Measurements from ENCODE around the gene XG. TPM values are rescaled to one million over a fixed set of nuclear protein-coding genes. Genes with fewer than 3 reads are reported as not detected.

Gene XG
- total RNA-seq, 1 experiment from 2014 or later = not detected

DNA sequence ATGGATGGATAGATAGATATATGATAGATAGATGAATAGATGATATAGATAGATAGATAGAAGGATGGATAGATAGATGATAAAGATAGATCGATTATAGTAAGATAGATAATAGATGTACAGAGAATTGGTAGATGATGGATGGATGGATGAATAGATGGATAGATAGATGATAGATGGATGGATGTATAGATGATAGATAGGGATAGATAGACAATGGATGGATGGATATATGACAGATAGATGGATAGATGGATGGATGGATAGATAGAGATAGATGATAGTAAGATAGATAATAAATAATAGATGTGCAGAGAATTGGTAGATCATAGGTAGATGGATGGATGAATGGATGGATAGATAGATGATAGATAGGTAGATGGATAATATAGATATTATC, 89.1 kb downstream of the XG start:
- H3K27ac ChIP-seq = no peak overlapping the region
- TF ChIP-seq EZH2 (IDR thresholded peaks at IDR 0.05; ENCODE audit: low read depth) = no peak
- TF ChIP-seq, protein P1, sequence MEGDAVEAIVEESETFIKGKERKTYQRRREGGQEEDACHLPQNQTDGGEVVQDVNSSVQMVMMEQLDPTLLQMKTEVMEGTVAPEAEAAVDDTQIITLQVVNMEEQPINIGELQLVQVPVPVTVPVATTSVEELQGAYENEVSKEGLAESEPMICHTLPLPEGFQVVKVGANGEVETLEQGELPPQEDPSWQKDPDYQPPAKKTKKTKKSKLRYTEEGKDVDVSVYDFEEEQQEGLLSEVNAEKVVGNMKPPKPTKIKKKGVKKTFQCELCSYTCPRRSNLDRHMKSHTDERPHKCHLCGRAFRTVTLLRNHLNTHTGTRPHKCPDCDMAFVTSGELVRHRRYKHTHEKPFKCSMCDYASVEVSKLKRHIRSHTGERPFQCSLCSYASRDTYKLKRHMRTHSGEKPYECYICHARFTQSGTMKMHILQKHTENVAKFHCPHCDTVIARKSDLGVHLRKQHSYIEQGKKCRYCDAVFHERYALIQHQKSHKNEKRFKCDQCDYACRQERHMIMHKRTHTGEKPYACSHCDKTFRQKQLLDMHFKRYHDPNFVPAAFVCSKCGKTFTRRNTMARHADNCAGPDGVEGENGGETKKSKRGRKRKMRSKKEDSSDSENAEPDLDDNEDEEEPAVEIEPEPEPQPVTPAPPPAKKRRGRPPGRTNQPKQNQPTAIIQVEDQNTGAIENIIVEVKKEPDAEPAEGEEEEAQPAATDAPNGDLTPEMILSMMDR (conservative IDR thresholded peaks at IDR 0.05) = no peak
- H3K4me3 ChIP-seq = no peak overlapping the region
- H3K4me1 ChIP-seq (replicated peaks; ENCODE audit: insufficient read depth) = no peaks in the 10 kb centered on the region
- H3K79me2 ChIP-seq (ENCODE audit: low read depth) = no peaks in the 10 kb centered on the region
- no TSS peak for BruUV-seq (replicated peaks)
- H3K9me2 ChIP-seq (ENCODE audit: insufficient read depth) = no peaks in the 10 kb centered on the region
- no peaks in the 10 kb centered on the region for H4K20me1 ChIP-seq (ENCODE audit: insufficient read depth)
- peaks cover 5% of the 10 kb centered on the region; the same call in 1 of the 2 replicates for H3K27me3 ChIP-seq (ENCODE audit: insufficient read depth, low read depth)
- H3K9me3 ChIP-seq (ENCODE audit: insufficient read depth, low read depth) = no peaks in the 10 kb centered on the region; the same call in 1 of the 2 replicates
- CTCF ChIA-PET = no interaction called here
- H3F3A ChIP-seq (ENCODE audit: insufficient read depth, low read depth) = no peaks in the 10 kb centered on the region
- intact Hi-C loops (cut with micrococcal nuclease; ENCODE audit: unreplicated experiment) = no loop called here
- no peaks in the 10 kb centered on the region for H3K36me3 ChIP-seq (ENCODE audit: low read depth)
- POLR2A ChIA-PET (ENCODE audit: unreplicated experiment) = no interaction called here
- no peak for DNase-seq
- H2AFZ ChIP-seq = no peak overlapping the region
- no peak overlapping the region for H3K4me2 ChIP-seq

DNA sequence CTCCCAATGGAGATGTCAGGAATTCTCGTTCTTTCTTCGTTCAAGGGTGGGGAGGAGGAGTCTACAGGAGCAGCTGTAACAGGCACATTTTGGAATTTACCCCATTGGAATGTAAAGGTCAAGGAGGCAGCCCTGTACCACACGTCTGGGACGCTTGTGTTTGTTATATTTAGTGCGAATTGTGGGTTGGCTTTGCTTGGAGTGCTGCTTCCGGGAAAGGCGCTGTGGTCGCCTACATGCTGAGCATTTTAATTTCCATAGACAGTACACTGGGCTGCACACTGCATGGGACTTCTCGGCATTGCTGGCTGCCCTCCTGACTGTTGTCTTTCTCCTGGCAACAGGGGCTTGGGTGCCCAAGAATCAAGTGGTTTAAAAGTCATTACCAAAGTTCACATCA, 89.7 kb downstream of the XG start:
- Histone ChIP-seq H3K9me2 (ENCODE audit: insufficient read depth) (no peaks in the 10 kb centered on the region), H3K4me3 (no peak overlapping the region), H3F3A (ENCODE audit: insufficient read depth, low read depth) (peaks cover under 1% of the 10 kb centered on the region; the same call in 1 of the 2 replicates), H3K4me2 (no peak overlapping the region), H3K9me3 (ENCODE audit: insufficient read depth, low read depth) (no peaks in the 10 kb centered on the region; the same call in 1 of the 2 replicates), H3K36me3 (ENCODE audit: low read depth) (no peaks in the 10 kb centered on the region), H3K79me2 (ENCODE audit: low read depth) (no peaks in the 10 kb centered on the region), H4K20me1 (ENCODE audit: insufficient read depth) (no peaks in the 10 kb centered on the region), H3K27me3 (ENCODE audit: insufficient read depth, low read depth) (peaks cover 5% of the 10 kb centered on the region; the same call in 1 of the 2 replicates), H3K4me1 (replicated peaks; ENCODE audit: insufficient read depth) (peaks cover 5% of the 10 kb centered on the region; the same call in 1 of the 2 replicates), H3K27ac (no peak overlapping the region), H2AFZ (no peak overlapping the region)
- intact Hi-C loops (cut with micrococcal nuclease; ENCODE audit: unreplicated experiment) = no loop called here
- BruUV-seq (replicated peaks) = no TSS peak
- no peak for DNase-seq
- TF ChIP-seq, protein P1 (conservative IDR thresholded peaks at IDR 0.05) = no peak
- TF ChIP-seq EZH2 (IDR thresholded peaks at IDR 0.05; ENCODE audit: low read depth) = no peak
- ChIA-PET CTCF (no interaction called here), POLR2A (ENCODE audit: unreplicated experiment) (no interaction called here)

DNA sequence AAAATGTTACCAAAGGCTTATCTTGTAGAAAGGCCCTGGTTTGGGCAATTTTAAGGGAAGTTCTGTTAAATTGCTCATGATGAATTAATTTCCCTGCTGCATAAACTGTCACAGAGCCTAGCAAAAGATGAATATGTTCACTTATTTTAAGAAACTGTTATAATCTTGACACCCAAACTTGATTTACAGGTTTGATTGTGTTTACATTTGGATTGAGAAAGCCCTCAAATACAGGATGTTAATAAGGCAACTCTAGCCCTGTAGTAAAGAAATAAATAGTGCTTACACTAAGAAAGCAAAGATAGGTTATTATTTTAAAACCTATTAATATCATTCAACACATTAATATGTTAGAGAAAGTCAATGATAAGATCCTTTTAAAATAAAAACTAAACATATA, 95.2 kb downstream of the XG start:
- H4K20me1 ChIP-seq (ENCODE audit: insufficient read depth) = no peaks in the 10 kb centered on the region
- H3K36me3 ChIP-seq (ENCODE audit: low read depth) = no peaks in the 10 kb centered on the region
- H3K27me3 ChIP-seq (ENCODE audit: insufficient read depth, low read depth) = no peaks in the 10 kb centered on the region
- intact Hi-C loops (cut with micrococcal nuclease; ENCODE audit: unreplicated experiment) = no loop called here
- no TSS peak for BruUV-seq (replicated peaks)
- no peak overlapping the region for H3K27ac ChIP-seq
- no peak overlapping the region for H3K4me3 ChIP-seq
- peak in 1 of 2 experiments; percentile 74 for DNase-seq
- H3K79me2 ChIP-seq (ENCODE audit: low read depth) = no peaks in the 10 kb centered on the region
- 0 out of 2 replicates have a peak overlapping the region, but pooled peaks have one; percentile 21 for H3K4me2 ChIP-seq
- ChIA-PET POLR2A (ENCODE audit: unreplicated experiment) (no interaction called here), CTCF (no interaction called here)
- H3K4me1 ChIP-seq (replicated peaks; ENCODE audit: insufficient read depth) = peaks cover 28% of the 10 kb centered on the region
- no peaks in the 10 kb centered on the region; the same call in 1 of the 2 replicates for H3K9me2 ChIP-seq (ENCODE audit: insufficient read depth)
- H3K9me3 ChIP-seq (ENCODE audit: insufficient read depth, low read depth) = no peaks in the 10 kb centered on the region
- peaks cover 14% of the 10 kb centered on the region; the same call in 1 of the 2 replicates for H3F3A ChIP-seq (ENCODE audit: insufficient read depth, low read depth)
- no peak overlapping the region for H2AFZ ChIP-seq
- TF ChIP-seq, protein P1 (conservative IDR thresholded peaks at IDR 0.05) = no peak
- no peak for TF ChIP-seq EZH2 (IDR thresholded peaks at IDR 0.05; ENCODE audit: low read depth)

Measured in PC-9 (cell line).